ENCODE data around the gene SGCD. TPM values are rescaled to one million over a fixed set of nuclear protein-coding genes. Genes with fewer than 3 reads are reported as not detected.

Gene SGCD
- total RNA-seq, 4 donors from 2014 or later, result 3.4 to 86.5 (median 8.1) TPM

- Histone ChIP-seq H3K36me3 (no peaks in the 10 kb centered on the region), H3K4me1 (no peaks in the 10 kb centered on the region), H3K27me3 (no peaks in the 10 kb centered on the region), H3K27ac (no peak overlapping the region), H3K4me3 (no peak overlapping the region), H3K9me3 (no peaks in the 10 kb centered on the region)
- DNase-seq, result no peak
- TF ChIP-seq POLR2A (IDR thresholded peaks at IDR 0.05), result no peak
- TF ChIP-seq CTCF (IDR thresholded peaks at IDR 0.05), result no peak
- intact Hi-C loops (cut with DNase I; ENCODE audit: low total_unique reads), result no loop called here
Measured at GRCh38 chr5:156388233-156388632, 61.3 kb downstream of the SGCD start.

GRCh38 chr5:156391139-156391538 is 64.2 kb downstream of the SGCD start:
- intact Hi-C loops (cut with DNase I; ENCODE audit: low total_unique reads), result no loop called here
- no peak for DNase-seq
- H3K9me3 ChIP-seq, result no peaks in the 10 kb centered on the region

GRCh38 chr5:156393980-156394379 is 67.0 kb downstream of the SGCD start:
- Histone ChIP-seq H3K9me3 (no peaks in the 10 kb centered on the region), H3K27me3 (no peaks in the 10 kb centered on the region), H3K4me3 (no peak overlapping the region), H3K36me3 (no peaks in the 10 kb centered on the region), H3K27ac (no peak overlapping the region), H3K4me1 (peaks cover 0 to 10% of the 10 kb centered on the region in 2 donors)
- intact Hi-C loops (cut with DNase I; ENCODE audit: low total_unique reads), result no loop called here
- TF ChIP-seq POLR2A (IDR thresholded peaks at IDR 0.05) (no peak), CTCF (IDR thresholded peaks at IDR 0.05) (no peak)
- no peak for DNase-seq

More at GRCh38 chr5:156391139-156391538, 64.2 kb downstream of the SGCD start:
- TF ChIP-seq CTCF (IDR thresholded peaks at IDR 0.05), result no peak
- no peak for TF ChIP-seq POLR2A (IDR thresholded peaks at IDR 0.05)
- Histone ChIP-seq H3K4me1 (no peaks in the 10 kb centered on the region), H3K27ac (no peak overlapping the region), H3K36me3 (no peaks in the 10 kb centered on the region), H3K27me3 (no peaks in the 10 kb centered on the region), H3K4me3 (no peak overlapping the region)

GRCh38 chr5:156394642-156395305 is 67.8 kb downstream of the SGCD start:
- DNase-seq, result no peak
- Histone ChIP-seq H3K4me1 (peaks cover 0 to 10% of the 10 kb centered on the region in 2 donors), H3K4me3 (no peak overlapping the region), H3K27ac (peak overlapping the region; percentile 56 to 72), H3K36me3 (no peaks in the 10 kb centered on the region), H3K9me3 (no peaks in the 10 kb centered on the region), H3K27me3 (no peaks in the 10 kb centered on the region)
- TF ChIP-seq POLR2A (IDR thresholded peaks at IDR 0.05) (no peak), CTCF (IDR thresholded peaks at IDR 0.05) (no peak)
- intact Hi-C loops (cut with DNase I; ENCODE audit: low total_unique reads), result no loop called here

GRCh38 chr5:156395306-156395675 is 68.3 kb downstream of the SGCD start:
- Histone ChIP-seq H3K36me3 (no peaks in the 10 kb centered on the region), H3K4me1 (peaks cover 0 to 10% of the 10 kb centered on the region in 2 donors), H3K4me3 (no peak overlapping the region), H3K9me3 (no peaks in the 10 kb centered on the region), H3K27ac (peak overlapping the region; percentile 56 to 72), H3K27me3 (no peaks in the 10 kb centered on the region)
- no peak for DNase-seq
- intact Hi-C loops (cut with DNase I; ENCODE audit: low total_unique reads), result no loop called here
- no peak for TF ChIP-seq CTCF (IDR thresholded peaks at IDR 0.05)

All from uterus (tissue), 4 donors.